Stimulated activated CD4-positive, alpha-beta T cell treated with anti-CD3 and anti-CD28 coated beads, Interleukin-1b, Interleukin-23, amount 100 ng/mL, for 48 hours (primary cell): ENCODE results near the gene ENKUR.

ENCODE experiments used
- DNase-seq: peaks from one replicate; pipeline ENCODE4 v3.0.0-alpha.2; 2020

The ENKUR gene

GRCh38 chr10:24938525-24938924 is 77.4 kb downstream of the ENKUR start:
- no peak for DNase-seq

GRCh38 chr10:24938076-24938475 is 77.9 kb downstream of the ENKUR start:
- no peak for DNase-seq

- no peak for DNase-seq
These were observed 80.3 kb downstream of the ENKUR start for GRCh38 chr10:24935504-24936292.
